ENCODE data around the gene RAB7B. TPM values are rescaled to one million over a fixed set of nuclear protein-coding genes. Genes with fewer than 3 reads are reported as not detected.

The RAB7B gene
- polyA plus RNA-seq, 2 of the 4 experiments (the other 2 are of a cell fraction): 0.08 to 0.30 TPM

- Histone ChIP-seq H3K4me2 (no peak overlapping the region), H3K4me3 (no peak overlapping the region), H3K4me1 (peaks cover 6% of the 10 kb centered on the region; the same call in 2 of the 3 replicates), H3K9me3 (no peaks in the 10 kb centered on the region), H3K27ac (peak overlapping the region in 1 of 2 experiments; percentile 7; a peak in 1 of 6 replicates)
- FAIRE-seq: no peak
- POLR2A ChIA-PET: interaction anchor here (0.6 kb wide), 1 partner anchor 124 kb away, joined by 3 read pairs; no protein-coding TSS in a partner anchor
- TF ChIP-seq FOSL2 (IDR thresholded peaks at IDR 0.05) (no peak), FOSL2 (CRISPR knock-in tag; IDR thresholded peaks at IDR 0.05) (no peak), ZFP36 (IDR thresholded peaks at IDR 0.05; ENCODE audit: borderline replicate concordance, partially characterized antibody) (no peak), ESRRA (IDR thresholded peaks at IDR 0.05; ENCODE audit: borderline replicate concordance, low read length) (no peak), RFX5 (IDR thresholded peaks at IDR 0.05) (no peak), HDAC2 (IDR thresholded peaks at IDR 0.05) (no peak), JUN (IDR thresholded peaks at IDR 0.05) (no peak), CBX2 (IDR thresholded peaks at IDR 0.05; ENCODE audit: borderline replicate concordance, low read depth) (no peak), TFCP2L1 (CRISPR knock-in tag; IDR thresholded peaks at IDR 0.05) (no peak), JUNB (IDR thresholded peaks at IDR 0.05) (no peak), MAFK (IDR thresholded peaks at IDR 0.05; ENCODE audit: partially characterized antibody) (no peak), NR3C1 (IDR thresholded peaks at IDR 0.05) (no peak), HOXB13 (CRISPR knock-in tag; IDR thresholded peaks at IDR 0.05; ENCODE audit: low read depth) (no peak), SMC3 (IDR thresholded peaks at IDR 0.05) (no peak)
- TF ChIP-seq, protein P1, sequence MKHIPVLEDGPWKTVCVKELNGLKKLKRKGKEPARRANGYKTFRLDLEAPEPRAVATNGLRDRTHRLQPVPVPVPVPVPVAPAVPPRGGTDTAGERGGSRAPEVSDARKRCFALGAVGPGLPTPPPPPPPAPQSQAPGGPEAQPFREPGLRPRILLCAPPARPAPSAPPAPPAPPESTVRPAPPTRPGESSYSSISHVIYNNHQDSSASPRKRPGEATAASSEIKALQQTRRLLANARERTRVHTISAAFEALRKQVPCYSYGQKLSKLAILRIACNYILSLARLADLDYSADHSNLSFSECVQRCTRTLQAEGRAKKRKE (CRISPR knock-in tag; IDR thresholded peaks at IDR 0.05; ENCODE audit: low read depth): no peak
- TF ChIP-seq, protein P2, sequence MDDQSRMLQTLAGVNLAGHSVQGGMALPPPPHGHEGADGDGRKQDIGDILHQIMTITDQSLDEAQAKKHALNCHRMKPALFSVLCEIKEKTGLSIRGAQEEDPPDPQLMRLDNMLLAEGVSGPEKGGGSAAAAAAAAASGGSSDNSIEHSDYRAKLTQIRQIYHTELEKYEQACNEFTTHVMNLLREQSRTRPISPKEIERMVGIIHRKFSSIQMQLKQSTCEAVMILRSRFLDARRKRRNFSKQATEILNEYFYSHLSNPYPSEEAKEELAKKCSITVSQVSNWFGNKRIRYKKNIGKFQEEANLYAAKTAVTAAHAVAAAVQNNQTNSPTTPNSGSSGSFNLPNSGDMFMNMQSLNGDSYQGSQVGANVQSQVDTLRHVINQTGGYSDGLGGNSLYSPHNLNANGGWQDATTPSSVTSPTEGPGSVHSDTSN (IDR thresholded peaks at IDR 0.05): no peak
- TF ChIP-seq, protein P3, sequence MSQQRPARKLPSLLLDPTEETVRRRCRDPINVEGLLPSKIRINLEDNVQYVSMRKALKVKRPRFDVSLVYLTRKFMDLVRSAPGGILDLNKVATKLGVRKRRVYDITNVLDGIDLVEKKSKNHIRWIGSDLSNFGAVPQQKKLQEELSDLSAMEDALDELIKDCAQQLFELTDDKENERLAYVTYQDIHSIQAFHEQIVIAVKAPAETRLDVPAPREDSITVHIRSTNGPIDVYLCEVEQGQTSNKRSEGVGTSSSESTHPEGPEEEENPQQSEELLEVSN (IDR thresholded peaks at IDR 0.05; ENCODE audit: borderline replicate concordance, low read depth): no peak
- CTCF ChIA-PET: interaction anchor here (0.8 to 14.5 kb wide), 9 partner anchors 12 to 289 kb away, joined by 3 to 139 read pairs (median 4); no protein-coding TSS in a partner anchor
- no peak for ATAC-seq
- 77% methylated on average over 3 of the region's 4 CpGs for WGBS (ENCODE audit: missing lambda C conversion rate)
- no peak for DNase-seq (ENCODE audit: low read depth in 1 of 2, low spot score in 1 of 2)
Measured at GRCh38 chr1:205948039-205948438, 55.2 kb downstream of the RAB7B start.

GRCh38 chr1:205947024-205947423 is 56.2 kb downstream of the RAB7B start:
- no peak overlapping the region; a peak in 1 of 6 replicates for H3K27ac ChIP-seq
- WGBS (ENCODE audit: missing lambda C conversion rate): 51% methylated on average over 4 of the region's 4 CpGs
- POLR2A ChIA-PET: no interaction called here
- H3K4me2 ChIP-seq: no peak overlapping the region
- FAIRE-seq (no peak), ATAC-seq (no peak), DNase-seq (ENCODE audit: low read depth in 1 of 2, low spot score in 1 of 2) (no peak)
- H3K9me3 ChIP-seq: no peaks in the 10 kb centered on the region
- H3K4me3 ChIP-seq: no peak overlapping the region
- TF ChIP-seq RFX5 (IDR thresholded peaks at IDR 0.05) (no peak), HEYL (CRISPR knock-in tag; IDR thresholded peaks at IDR 0.05) (no peak), CHD4 (IDR thresholded peaks at IDR 0.05; ENCODE audit: borderline replicate concordance) (no peak), HES2 (IDR thresholded peaks at IDR 0.05) (no peak), EHMT2 (IDR thresholded peaks at IDR 0.05; ENCODE audit: low read depth) (no peak), FOSL2 (IDR thresholded peaks at IDR 0.05) (no peak), FOSL2 (CRISPR knock-in tag; IDR thresholded peaks at IDR 0.05) (no peak), MYC (IDR thresholded peaks at IDR 0.05; ENCODE audit: borderline replicate concordance, low read length) (no peak), FOXS1 (CRISPR knock-in tag; IDR thresholded peaks at IDR 0.05) (no peak), HOXB13 (CRISPR knock-in tag; IDR thresholded peaks at IDR 0.05; ENCODE audit: low read depth) (no peak), RNF2 (IDR thresholded peaks at IDR 0.05; ENCODE audit: borderline replicate concordance, low read depth) (no peak), GATA3 (IDR thresholded peaks at IDR 0.05; ENCODE audit: borderline replicate concordance) (no peak), CBX8 (IDR thresholded peaks at IDR 0.05) (no peak), NPAS2 (CRISPR knock-in tag; IDR thresholded peaks at IDR 0.05; ENCODE audit: borderline replicate concordance) (no peak), RCOR1 (IDR thresholded peaks at IDR 0.05; ENCODE audit: low read depth, low read length) (no peak), BHLHE40 (IDR thresholded peaks at IDR 0.05; ENCODE audit: low read depth, low read length) (no peak), RARB (CRISPR knock-in tag; IDR thresholded peaks at IDR 0.05) (no peak), TFCP2L1 (CRISPR knock-in tag; IDR thresholded peaks at IDR 0.05) (no peak)
- TF ChIP-seq, protein P4, sequence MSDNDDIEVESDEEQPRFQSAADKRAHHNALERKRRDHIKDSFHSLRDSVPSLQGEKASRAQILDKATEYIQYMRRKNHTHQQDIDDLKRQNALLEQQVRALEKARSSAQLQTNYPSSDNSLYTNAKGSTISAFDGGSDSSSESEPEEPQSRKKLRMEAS (IDR thresholded peaks at IDR 0.05): no peak
- TF ChIP-seq, protein P5, sequence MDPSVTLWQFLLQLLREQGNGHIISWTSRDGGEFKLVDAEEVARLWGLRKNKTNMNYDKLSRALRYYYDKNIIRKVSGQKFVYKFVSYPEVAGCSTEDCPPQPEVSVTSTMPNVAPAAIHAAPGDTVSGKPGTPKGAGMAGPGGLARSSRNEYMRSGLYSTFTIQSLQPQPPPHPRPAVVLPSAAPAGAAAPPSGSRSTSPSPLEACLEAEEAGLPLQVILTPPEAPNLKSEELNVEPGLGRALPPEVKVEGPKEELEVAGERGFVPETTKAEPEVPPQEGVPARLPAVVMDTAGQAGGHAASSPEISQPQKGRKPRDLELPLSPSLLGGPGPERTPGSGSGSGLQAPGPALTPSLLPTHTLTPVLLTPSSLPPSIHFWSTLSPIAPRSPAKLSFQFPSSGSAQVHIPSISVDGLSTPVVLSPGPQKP (IDR thresholded peaks at IDR 0.05; ENCODE audit: low read depth, low read length): no peak
- TF ChIP-seq, protein P1 (CRISPR knock-in tag; IDR thresholded peaks at IDR 0.05; ENCODE audit: low read depth): no peak
- peaks cover 6% of the 10 kb centered on the region; the same call in 2 of the 3 replicates for H3K4me1 ChIP-seq
- CTCF ChIA-PET: interaction anchor here (0.8 to 14.5 kb wide), 5 partner anchors 13 to 155 kb away, joined by 3 to 139 read pairs (median 6); no protein-coding TSS in a partner anchor
